Measurements from ENCODE around the gene DUSP8.

The DUSP8 gene

DNA sequence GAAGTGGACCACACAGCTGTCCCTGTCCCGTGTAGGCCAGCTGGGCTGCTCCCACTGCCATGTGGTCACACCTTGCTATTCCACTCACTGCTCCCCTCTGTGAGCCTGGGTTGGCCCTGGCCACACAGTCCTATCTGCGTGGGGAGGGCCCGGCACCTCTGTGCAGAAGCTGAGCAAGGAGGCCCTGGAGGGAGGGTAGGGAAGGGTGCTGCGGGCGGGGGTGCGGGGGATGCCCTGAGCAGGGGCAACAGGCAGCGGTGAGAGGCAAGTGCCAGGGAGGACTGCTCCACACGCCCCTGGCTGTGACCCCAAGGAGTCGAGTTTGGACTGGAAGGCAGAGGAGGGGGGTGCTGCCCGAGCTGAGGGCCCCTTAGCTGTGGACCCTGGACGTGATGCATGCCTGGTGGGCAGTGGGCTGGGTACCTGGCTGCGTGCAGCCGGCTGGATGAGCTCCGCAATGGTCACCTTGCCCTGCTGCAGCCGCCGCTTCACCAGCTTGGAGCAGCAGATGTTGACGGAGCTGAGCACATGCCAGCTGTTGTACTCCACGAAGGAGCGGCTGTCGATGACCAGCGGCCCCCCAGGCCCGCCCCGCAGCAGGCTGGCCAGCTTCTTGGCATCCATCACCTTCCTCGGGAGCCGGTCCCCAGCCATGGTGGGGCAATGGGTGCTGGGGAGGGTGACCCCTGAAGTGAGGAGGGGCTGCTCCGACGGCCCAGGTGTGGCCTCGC lies 6.7 kb downstream of the DUSP8 start:
- no peak for DNase-seq (ENCODE audit: low read depth)

DNA sequence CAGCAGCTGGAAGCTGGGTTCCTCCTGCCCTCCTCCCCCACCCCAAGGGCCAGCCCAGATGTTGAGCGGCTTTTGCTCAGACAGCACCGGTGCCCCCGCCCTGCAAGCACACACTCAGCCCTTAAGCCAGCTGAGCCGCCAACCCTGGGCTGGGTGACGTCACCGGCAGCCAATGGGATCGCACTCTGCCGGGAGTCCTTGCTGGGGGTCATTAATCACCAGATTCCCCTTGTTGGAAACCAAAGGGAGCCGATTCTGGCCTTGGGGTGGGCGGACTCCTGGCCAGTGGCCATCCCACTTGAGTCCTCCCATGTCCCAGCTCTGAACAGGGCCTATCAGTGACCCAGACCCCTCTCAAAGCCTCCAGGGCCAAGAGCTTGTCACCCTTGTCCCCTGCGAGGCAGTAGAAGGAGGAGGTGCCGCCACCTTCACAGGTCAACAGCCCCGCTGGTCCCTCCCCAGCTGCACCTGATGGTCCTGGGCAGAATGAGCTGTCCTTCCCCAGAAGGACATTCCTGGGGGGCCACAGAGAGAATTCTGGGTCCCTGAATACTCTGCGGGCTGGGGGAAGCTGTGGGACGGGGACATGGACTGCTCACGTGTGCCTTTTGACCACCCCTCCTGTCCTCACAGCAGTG lies 7.4 kb downstream of the DUSP8 start:
- peak; percentile 95 for DNase-seq (ENCODE audit: low read depth)

GRCh38 chr11:1563697-1564534 lies 8.2 kb downstream of the DUSP8 start:
- DNase-seq (ENCODE audit: low read depth), result no peak

- no peak for DNase-seq (ENCODE audit: low read depth)
Measured at GRCh38 chr11:1563149-1563638, 8.9 kb downstream of the DUSP8 start.

GRCh38 chr11:1562469-1563148 lies 9.5 kb downstream of the DUSP8 start:
- no peak for DNase-seq (ENCODE audit: low read depth)

DNA sequence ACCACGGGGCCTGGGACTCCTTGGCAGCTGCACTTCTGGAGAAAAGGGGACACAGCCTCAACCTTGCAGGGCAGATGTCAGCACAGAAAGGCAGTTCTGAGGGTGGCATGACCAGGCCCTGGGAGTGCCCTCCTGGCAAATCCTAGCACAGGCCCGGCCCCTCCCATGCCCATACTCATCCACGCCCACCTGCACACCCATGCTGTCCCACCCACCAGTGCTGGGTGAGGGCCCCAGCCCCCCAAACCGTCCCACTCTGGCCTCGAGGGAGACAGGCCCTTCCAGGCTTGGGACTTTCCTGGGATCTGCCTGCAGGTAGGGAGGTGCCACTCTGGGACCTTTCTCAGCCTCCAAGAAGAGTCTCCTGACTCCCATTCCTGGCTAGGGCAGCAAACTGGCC lies 10.1 kb downstream of the DUSP8 start:
- no peak for DNase-seq (ENCODE audit: low read depth)

GRCh38 chr11:1561266-1561665 lies 10.8 kb downstream of the DUSP8 start:
- no peak for DNase-seq (ENCODE audit: low read depth)

- no peak for DNase-seq (ENCODE audit: low read depth)
Measured at GRCh38 chr11:1560649-1561251, 11.3 kb downstream of the DUSP8 start.

DNA sequence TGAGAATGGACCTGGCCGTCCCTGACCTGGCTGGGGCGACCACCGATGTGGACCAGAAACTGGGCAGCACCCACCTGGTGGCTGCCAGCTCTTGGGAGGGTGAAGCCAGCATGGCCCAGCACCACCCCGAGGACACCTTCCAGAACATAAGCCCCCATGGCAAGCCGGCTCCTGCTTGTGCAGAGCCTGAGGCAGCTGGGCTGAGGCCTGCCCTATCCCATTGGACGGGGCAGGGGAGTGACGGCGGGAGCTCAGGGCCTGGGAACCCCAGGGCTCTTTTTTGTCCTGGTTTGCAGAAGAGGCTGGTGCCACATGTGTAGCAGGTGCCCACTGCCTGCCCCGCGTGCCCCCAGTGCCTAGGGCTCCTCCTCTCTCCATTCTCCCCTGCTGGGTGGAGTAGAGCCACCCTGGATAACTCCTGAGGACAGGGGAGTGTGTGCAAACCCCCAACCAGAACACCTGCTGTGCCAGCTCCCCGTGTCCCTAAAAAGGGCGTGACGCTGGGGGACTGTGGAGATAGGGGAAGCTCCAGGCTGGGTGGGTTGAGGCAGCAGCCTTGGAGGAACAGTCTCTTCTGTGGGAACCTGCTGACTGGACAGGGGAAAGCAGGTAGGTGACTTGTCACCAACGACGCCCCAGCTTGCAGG lies 11.9 kb downstream of the DUSP8 start:
- no peak for DNase-seq (ENCODE audit: low read depth)

GRCh38 chr11:1559111-1559951 lies 12.7 kb downstream of the DUSP8 start:
- DNase-seq (ENCODE audit: low read depth), result peak; percentile 93

GRCh38 chr11:1558775-1559110 lies 13.3 kb downstream of the DUSP8 start:
- DNase-seq (ENCODE audit: low read depth), result no peak

- DNase-seq (ENCODE audit: low read depth), result peak; percentile 95
Measured at GRCh38 chr11:1557904-1558774, 13.9 kb downstream of the DUSP8 start.

- DNase-seq (ENCODE audit: low read depth), result no peak
Measured at GRCh38 chr11:1557051-1557884, 14.8 kb downstream of the DUSP8 start.

GRCh38 chr11:1556278-1556902 lies 15.7 kb downstream of the DUSP8 start:
- no peak for DNase-seq (ENCODE audit: low read depth)

DNA sequence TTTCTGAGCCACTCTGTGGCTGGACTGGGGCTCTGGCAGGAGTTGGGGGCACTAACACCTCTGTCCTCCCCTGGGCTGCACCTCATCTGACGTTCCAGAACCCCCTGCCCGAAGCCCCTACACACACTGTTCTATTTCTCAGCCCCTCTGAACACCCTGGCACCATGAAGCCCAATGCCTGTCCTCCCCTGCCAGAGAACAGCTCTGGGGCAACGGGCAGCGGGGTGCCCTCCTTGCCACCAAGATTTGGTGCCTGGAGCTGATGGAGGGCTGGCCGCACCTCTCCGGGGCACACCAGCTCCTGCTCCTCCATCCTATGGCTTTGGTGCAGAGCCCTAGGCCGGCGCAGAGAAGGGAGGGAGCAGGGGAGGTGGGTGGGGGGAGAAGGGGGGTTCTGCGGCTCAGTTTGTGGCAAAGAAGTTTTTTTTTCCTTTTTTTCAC lies 16.3 kb downstream of the DUSP8 start:
- DNase-seq (ENCODE audit: low read depth), result no peak

DNA sequence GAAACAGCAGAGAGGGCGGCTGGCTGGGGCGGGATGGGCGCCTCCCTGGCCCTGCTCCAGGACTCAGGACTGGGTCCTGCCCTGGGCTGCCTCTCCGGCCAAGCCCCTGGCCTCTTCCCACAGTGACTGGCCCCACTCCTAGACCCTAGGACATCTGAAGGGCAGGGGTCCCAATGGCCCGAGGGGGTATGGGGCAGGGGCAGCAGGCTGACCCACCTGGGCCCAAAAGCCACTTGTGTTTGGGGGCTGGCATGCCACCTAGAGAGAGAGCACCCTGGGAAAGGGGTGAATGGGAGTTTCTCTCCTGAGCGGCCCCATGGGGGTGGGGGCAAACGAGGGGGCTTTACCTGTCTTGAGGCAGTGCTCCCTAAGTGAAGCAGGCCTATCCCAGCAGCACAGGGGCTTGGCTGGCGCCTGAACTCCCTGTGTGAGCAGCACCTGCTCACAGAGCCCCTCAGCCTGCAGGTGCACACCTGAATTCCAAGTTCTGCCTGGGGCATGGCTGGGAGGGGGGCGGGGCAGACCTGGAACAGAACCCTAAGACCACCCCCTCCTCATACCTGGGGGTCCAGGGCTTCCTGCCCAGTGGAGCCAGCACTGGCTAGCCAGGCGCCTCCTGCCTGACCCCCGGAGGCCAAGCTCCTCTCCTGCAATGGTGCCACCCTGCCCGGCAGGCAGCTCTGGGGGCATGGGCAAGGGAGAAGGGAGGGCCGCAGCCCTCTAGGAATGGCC lies 16.9 kb downstream of the DUSP8 start:
- no peak for DNase-seq (ENCODE audit: low read depth)

Data from EH (cell line).